Right kidney (tissue), 1 donor: ENCODE results near the gene C1orf141.
"Not testable (repeated sequence)": the region's sequence is repeated elsewhere in the genome, so short reads cannot be mapped to it uniquely, and the experiment has no call there.

Source experiments
- DNase-seq: peaks from one replicate; pipeline ENCODE4 v3.0.0-alpha.2; 2016

The C1orf141 gene

DNA sequence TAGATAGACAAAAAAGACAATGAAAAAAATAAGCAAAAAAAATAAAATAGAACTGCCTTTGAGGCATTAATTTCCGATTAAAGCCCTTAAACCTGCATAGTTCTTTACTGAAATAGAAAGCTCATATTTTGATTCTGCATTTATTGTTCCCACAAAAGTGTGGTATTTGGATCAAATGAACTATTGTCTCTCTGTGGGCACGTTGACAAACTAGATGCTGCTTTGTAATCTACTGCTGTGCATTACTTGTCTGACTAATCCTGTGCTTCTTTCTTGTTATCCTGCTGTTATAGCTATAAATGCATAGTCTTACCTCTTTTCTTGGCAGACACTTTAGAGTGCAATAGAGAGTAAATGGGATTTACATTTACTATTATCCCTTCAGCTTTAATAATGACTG is 49.4 kb downstream of the C1orf141 start:
- DNase-seq: no peak

DNA sequence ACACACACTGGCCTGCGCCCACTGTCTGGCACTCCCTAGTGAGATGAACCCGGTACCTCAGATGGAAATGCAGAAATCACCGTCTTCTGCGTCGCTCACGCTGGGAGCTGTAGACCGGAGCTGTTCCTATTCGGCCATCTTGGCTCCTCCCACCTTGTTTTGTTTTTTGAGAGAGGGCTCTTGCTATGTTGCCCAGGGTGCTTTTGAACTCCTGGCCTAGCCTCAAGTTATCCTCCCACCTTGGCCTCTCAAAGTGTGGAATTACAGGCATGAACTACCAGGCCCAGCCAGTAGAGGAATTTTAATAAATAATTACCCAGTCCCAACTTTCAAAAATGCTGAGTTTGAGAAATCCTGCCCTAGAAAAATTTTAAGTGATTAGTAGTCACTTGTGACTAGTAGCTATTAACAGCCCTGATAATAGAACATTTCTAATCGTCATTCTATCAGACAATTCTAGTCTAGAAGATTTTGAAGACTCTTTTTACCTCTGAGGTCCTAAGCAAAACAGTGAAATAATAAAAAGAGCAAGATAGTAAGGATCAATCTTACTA is 49.9 kb downstream of the C1orf141 start:
- no peak for DNase-seq

DNA sequence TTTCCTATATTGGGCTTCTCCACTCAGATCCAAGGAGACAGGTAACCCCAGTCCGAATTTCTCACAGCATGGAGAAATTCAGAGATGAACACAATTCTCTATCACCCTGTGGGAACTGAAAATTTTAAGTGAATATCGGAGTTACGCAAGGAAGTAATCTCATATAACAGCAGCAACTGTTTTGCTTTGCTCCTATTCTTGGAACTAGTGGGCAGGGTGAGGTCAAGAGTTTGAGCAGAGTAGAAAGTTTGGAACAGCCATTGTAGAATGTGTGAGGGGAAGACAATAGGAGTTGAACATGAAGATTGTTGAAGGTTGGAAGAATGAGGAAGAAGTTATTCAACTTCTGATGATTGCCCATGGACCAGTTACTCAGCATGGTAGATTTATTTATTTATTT is 56.5 kb downstream of the C1orf141 start:
- DNase-seq: no peak

DNA sequence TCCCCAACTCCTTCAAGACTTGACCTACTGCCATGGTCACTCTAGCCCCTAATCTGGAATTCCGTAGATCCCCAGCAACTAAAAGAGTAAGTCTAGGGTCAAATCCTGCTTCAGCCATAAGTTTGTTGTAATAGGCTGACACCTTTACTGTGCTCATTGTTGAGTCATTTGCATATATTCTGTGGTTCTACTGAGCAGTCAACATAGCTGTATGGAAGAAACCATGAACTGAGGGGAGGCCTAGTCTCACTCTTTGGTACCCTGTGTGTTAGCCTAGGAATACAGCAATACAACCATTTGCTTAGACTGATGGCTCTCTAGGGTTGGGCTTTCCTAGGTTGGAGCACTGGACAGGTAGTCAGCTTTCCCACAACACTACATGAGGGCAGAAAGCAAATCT is 57.2 kb downstream of the C1orf141 start:
- DNase-seq: no peak

DNA sequence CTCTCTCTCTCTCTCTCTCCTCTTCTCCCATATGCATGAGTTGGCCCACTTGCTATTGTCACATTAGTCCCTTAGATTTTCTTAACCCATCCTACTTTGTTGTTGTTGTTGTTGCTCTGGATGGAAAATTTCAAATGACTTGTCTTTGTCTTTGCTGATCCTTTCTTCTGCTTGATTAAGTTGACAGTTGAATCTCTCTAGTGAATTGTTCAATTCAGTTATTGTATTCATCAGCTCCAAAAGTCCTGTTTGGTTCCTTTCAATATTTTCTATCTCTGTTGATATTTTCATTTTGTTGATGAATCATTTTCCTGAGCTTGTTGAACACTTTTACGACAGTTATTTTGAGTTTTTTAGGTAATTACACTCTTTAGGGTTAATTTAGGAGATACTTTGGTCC is 62.0 kb downstream of the C1orf141 start:
- DNase-seq: no peak

DNA sequence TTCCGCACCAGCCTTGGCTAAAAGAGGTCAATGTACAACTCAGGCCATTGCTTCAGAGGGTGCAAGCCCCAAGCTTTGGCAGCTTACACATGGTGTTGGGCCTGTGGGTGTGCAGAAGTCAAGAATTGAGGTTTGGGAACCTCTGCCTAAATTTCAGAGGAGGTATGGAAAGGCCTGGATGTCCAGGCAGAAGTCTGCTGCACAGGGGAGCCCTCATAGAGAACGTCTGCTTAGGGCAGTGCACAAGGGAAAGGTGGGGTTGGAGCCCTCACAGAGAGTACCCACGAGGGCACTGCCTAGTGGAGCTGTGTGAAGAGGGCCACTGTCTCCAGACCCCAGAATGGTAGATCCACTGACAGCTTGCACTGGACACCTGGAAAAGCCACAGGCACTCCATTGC is 67.1 kb downstream of the C1orf141 start:
- not testable (repeated sequence) for DNase-seq

DNA sequence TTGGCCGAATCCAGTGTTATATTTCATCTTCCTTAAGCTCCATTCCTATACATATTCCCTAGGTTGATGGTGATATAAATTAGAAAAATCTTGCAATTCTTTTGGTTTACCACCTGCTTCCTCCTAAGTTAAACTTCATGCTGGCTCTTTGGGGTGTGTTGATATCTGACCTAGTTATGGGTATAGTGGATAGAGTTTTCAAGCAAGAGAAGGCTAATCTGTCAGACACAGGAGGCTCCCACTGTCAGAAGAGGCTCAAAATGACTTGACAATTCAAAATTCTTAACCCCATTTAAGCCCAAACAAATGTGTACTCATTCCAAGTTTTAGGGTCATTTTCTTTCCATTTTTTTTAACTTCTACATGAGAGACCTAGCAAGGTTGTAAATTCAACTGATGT is 72.4 kb downstream of the C1orf141 start:
- DNase-seq: no peak

DNA sequence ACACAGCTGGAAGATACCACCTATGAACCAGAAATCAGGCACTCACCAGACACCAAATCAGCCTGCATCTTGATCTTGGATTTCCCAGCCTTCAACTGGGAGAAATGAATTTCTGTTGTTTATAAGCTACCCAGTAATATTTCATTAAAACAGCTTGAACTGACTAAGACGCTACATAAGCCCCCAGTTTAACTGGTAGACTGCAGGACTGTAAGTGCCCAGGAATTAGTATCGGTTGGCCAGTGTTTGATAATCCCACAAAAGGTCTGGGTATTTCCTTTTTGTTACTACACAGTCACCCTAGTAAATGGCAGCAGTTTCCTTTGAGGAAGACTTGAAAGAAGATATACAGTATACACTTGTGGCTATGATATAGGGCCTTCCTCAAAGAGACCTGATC is 73.5 kb downstream of the C1orf141 start:
- DNase-seq: no peak

DNA sequence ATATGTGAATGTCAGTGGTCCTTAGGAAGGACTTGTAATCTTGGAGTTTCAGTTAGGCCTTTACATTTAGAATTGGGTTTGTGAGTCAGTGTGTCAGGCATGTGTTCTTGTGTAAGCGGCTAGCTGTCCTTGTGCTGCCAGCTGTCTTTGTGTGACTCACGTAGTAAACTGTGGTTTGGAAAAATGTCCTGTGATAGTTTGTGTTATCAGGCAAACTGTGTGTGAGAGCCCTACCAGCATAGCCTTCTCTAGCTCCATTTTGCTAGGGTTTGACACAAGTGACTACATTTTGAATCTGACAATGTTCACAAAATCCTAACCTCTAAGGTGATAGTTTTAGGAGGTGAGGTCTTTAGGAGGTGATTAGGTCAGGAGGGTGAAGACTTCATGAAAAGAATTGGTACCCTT is 74.0 kb downstream of the C1orf141 start:
- DNase-seq: no peak

DNA sequence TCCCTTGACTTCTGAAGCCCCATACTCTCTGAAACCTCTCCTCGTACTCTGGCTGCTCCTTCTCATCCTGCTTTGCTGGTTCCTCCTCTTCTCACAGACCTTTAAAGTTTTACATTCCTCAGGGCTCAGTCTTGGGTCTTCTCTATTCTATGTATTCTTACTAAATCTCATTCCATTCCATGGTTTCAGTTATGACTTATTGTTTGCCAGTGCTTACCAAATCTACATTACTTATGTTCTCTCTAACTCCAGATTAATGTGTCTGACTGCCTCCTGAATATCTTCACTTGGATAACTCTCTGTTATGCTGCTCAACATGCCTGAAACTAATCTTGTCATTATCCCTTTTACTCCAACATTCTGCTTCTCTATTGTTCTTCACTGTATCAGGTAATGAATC is 75.4 kb downstream of the C1orf141 start:
- DNase-seq: no peak

DNA sequence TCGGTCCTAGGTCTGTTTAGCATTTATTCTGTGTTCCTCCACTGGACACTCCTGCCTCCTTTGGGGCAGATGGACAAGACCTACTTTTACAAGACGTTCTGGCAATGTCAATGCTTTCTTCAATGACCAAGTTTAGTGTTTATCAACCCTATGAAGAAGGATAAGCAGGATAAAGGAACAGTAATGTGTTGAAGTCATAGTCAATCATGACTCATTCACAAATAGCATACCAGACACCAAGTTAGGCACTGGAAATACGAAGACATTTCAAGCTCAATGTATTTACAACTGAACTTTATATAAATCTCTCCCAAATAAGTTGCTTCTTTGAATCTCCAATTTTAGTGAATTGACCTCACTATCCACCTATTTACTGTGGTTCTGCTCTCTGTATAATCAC is 76.0 kb downstream of the C1orf141 start:
- DNase-seq: no peak

DNA sequence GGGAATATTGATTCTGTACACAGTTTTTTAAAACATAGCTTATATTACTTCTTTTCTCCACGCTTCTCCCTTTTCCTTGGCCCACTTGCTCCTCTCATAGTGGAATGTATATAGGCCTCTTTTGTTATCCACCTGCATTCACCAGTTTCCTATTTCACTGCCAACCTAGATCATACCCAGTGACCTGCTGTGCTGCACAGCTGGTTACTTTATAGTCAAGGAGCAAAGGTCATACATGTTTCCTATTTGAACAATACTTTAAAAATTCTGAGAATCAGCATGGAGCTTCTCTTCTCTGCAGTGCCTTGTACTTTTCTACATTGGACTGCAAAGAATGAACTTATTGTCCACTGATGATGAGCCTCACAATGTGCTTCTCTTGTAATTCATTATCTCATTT is 76.5 kb downstream of the C1orf141 start:
- DNase-seq: no peak

DNA sequence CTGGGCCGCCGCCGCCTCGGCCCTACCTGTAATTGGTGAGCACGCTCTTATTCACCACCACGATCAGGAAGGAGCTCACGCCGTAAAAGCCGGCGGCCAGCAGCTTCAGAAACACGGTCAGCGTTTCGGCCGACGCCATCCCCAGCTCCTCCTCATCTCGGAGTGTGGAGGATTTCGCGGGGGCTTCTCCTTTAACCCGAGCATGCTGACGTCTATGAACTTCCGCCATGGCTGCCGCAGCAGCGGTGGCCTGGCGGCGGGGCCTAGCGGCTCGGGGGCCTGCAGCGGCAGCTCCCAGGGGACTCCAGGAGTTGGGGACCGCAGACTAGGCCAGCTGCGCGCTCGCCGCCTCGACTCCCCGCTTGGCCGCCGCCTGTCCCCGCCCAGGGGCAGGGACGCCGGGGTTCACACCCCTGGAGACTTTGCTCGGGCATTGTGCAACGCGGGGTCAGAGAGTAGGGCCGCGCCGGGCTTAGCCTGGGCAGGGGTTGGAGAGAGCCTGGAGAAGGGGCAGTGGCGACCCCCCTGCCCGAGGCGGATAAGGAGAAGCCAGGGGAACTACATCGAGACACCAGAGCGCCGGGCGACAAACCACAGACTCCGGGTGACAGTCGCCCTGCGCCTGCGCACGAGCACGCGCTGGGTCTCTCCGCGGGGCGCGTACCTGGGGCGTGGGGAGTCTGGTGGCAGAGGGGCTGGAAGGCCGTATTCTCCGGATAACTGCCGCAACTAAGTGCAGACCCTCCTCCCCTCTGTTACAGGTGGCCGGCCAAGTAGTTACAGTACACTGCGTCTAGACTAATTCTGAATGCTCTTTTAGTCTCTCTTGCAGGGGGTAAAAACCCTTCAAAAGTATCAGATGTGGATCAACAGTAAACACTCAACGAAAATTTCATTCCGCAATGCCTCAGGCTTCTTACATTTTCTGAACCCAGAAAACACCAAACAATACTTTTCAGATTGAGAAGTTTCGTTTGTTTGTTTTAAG is 80.7 kb downstream of the C1orf141 start, which contains the start of gene SLC35D1:
SLC35D1 (minus strand) TSS at position 364 of the 988 bp plus-strand sequence; CDS start at position 229, 135 bp downstream.
- DNase-seq: peak; percentile 98

DNA sequence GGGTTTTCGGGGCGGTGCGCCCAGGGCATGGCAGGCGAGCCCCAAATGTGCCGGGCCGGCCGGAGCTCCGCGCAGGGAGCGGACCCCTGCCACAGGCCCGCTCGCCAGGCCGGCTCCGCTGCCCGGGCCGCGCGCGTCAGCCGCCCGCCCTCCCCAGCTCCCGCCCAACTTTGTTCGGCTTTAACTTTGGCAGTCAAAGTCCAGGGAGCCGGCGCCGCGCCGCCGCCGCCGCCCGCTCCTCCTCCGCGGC is 81.3 kb downstream of the C1orf141 start:
- no peak for DNase-seq

DNA sequence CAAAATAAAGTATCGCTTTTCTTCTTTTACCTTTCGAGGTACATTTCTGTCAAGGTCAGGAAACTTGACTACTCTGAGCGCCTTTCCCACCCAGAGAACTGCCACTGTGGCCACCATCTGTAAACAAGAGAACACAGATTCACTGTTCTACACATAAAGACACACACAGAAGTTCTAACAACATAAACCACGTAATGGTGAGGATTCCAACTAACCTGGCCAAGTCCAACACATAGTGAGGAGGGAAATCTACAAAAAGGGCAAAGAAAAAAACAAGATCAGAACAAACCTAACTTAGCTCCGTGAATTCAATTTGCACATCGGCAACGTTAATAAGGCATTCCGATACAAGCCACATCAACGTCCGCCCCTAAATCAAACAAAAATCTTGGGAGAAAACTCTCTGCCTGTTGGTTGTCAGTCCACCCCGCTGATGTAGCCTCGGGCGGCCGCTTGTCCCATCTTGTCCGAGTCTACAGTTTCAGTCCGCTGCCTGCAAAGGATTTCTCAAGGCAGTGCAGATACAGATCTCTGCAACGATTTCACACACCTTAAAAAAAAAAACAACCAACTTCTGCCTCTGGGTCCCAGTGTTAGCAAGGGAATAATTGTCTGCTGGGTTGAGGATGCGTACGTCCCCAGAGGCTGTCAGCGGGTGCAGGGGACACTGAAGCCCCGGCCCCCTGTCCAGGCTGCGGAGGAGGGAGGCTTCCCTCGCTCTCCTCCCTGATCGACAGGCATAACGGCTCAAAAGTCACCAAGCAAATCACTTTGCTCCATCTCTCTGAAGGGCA is 81.8 kb downstream of the C1orf141 start:
- DNase-seq: peak; percentile 90

DNA sequence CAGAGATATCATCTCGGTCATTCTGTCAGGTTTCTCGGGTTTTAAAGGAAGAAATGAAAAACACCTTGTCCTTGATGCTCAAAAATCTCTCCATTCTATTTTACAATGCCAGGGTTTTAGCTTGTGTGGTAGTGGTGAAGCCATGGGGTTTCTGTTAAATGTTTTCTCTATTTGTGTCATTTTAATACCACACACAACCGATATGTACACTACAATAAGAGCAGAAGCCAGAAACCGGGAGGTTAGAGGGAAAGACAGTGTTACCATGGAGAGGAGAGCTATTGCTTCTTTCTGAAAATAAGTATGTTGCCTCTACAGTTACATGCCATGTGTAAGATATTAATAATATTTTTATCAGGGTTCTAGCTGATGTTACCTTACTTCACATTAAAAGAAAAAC is 83.6 kb downstream of the C1orf141 start:
- DNase-seq: no peak

DNA sequence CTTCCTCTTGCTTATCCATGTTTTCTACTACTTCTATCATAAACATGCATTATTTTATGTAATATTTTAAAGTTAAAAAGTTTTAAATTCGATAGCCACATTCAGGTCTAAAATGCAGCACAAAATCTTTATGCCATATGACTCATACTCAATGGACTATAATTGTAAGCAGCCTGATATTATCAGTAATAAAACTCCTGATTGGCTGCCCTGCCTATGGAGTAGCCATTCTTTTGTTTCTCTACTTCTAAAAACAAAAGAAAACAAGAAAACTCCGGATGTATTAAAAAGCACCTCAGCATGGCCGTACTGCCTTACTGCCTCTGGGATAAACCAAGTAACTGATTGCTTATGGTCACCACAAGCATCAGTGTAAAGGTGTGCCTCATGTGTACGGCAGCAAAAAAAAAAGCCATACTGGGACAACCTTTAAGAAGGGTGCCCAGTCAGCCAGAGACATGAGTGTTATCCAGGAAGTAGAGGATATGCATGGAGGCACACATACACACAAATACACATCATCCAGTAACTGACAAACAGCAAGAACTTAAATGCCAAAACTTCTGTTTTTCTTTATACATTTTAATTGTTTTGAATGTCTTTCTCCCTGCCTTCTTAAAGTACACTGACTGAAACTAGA is 90.0 kb downstream of the C1orf141 start:
- no peak for DNase-seq

DNA sequence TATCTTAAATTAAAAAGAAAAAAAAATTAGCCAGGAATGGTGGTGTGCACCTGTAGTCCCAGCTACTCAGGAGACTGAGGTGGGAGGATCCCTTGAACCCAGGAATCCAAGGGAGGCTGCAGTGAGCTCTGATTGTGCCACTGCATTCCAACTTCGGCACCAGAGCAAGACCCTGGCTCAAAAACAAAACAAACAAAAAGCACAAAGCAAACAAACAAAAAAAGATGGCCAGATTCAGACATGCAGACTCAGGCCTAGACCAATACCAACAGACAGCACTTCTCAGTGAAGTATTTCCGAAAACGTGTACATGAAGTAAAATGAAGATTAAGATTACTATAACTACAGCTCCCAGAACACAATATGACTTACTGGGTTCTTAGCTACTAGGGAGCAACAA is 91.4 kb downstream of the C1orf141 start:
- DNase-seq: no peak
